ENCODE results near the gene SMIM20.

The SMIM20 gene

DNA sequence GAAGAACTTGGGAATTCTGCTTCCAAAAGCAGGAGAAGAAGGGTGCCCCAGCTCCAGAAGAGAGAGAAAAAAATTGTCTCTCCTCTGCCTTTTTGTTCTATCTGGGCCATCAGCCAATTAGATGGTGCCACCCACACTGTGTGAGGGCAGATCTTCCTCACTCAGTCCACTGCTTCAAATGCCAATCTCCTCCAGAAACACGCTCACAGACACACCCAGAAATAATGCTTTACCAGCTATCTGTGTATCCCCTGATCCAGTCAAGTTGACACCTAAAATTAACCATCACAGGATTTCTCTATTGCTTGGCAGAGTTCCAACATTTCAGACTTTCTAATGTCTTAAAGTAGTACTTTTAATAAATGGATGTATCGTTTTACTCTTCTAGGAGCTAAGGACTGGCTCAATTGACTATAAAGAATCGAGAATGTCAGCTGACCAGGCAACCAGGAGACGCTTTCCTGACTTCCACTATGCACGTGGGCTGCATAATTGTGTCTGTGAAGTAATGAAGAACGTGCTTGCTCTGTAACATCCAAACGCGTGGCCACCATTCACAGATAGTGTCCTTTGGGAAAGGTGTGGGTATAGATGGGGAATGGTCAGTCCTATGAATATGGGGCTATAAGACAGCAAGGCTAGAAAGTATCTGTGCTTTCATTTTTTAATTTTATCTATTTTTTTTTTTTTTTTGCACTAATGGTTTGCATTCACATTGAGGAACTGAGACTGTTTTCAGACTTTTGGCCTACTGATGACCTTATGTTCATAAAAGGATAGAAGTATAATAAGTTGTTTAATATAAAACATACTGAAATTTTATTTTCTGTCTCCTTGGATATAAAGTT, 9.9 kb upstream of the SMIM20 start:
- TF ChIP-seq POLR2AphosphoS5 (IDR thresholded peaks at IDR 0.05; ENCODE audit: low read depth, low read length) (no peak), FOXP2 (optimal IDR thresholded peaks at IDR 0.05; ENCODE audit: borderline replicate concordance, extremely low read depth, extremely low read length, insufficient read depth) (no peak), SIN3A (IDR thresholded peaks at IDR 0.05; ENCODE audit: borderline replicate concordance, insufficient read depth, low read length) (no peak), TAF1 (IDR thresholded peaks at IDR 0.05; ENCODE audit: borderline replicate concordance, insufficient read depth, low read length) (no peak)
- TF ChIP-seq, protein P1, sequence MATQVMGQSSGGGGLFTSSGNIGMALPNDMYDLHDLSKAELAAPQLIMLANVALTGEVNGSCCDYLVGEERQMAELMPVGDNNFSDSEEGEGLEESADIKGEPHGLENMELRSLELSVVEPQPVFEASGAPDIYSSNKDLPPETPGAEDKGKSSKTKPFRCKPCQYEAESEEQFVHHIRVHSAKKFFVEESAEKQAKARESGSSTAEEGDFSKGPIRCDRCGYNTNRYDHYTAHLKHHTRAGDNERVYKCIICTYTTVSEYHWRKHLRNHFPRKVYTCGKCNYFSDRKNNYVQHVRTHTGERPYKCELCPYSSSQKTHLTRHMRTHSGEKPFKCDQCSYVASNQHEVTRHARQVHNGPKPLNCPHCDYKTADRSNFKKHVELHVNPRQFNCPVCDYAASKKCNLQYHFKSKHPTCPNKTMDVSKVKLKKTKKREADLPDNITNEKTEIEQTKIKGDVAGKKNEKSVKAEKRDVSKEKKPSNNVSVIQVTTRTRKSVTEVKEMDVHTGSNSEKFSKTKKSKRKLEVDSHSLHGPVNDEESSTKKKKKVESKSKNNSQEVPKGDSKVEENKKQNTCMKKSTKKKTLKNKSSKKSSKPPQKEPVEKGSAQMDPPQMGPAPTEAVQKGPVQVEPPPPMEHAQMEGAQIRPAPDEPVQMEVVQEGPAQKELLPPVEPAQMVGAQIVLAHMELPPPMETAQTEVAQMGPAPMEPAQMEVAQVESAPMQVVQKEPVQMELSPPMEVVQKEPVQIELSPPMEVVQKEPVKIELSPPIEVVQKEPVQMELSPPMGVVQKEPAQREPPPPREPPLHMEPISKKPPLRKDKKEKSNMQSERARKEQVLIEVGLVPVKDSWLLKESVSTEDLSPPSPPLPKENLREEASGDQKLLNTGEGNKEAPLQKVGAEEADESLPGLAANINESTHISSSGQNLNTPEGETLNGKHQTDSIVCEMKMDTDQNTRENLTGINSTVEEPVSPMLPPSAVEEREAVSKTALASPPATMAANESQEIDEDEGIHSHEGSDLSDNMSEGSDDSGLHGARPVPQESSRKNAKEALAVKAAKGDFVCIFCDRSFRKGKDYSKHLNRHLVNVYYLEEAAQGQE (IDR thresholded peaks at IDR 0.05; ENCODE audit: insufficient read depth in 1 of 2, low read depth in 2 of 2, low read length in 2 of 2), result no peak

DNA sequence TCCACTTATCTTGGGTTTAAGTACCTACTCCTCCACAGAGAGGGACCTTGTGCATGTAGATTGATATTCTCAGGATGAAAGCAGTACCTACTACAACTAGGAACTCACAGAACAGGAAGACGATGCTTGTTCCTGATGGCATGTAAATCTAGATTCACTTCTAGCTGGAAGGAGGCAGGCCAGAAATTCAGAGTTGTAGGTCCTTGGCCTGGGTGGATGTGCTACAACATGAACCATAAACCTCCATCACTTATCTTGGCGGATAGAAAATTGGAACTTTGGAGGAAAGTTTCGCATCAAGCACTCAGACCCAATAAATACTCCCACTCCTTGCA, 9.3 kb upstream of the SMIM20 start:
- TF ChIP-seq SIN3A (IDR thresholded peaks at IDR 0.05; ENCODE audit: borderline replicate concordance, insufficient read depth, low read length) (no peak), TAF1 (IDR thresholded peaks at IDR 0.05; ENCODE audit: borderline replicate concordance, insufficient read depth, low read length) (no peak), FOXP2 (optimal IDR thresholded peaks at IDR 0.05; ENCODE audit: borderline replicate concordance, extremely low read depth, extremely low read length, insufficient read depth) (no peak), POLR2AphosphoS5 (IDR thresholded peaks at IDR 0.05; ENCODE audit: low read depth, low read length) (no peak)
- TF ChIP-seq, protein P1 (IDR thresholded peaks at IDR 0.05; ENCODE audit: insufficient read depth in 1 of 2, low read depth in 2 of 2, low read length in 2 of 2), result no peak

DNA sequence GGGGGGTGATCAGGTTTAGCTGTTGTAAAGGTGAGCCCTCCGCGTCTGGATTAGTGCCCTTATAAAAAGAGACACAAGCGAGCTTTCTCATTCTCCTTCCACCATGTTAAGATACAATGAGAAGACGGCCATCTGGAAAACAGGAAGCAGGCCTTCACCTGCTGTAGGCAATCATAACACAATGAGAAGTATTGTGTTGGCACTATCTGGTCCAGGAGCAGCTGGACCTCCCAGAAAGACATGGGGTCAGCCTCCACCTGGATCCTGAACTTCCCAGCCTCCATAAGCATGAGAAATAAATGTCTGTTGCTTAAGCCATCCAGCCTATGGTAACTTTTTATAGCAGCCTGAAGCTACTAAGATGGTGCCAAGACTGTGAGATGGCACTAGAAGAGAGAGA, 8.6 kb upstream of the SMIM20 start:
- TF ChIP-seq, protein P1 (IDR thresholded peaks at IDR 0.05; ENCODE audit: insufficient read depth in 1 of 2, low read depth in 2 of 2, low read length in 2 of 2), result no peak
- TF ChIP-seq SIN3A (IDR thresholded peaks at IDR 0.05; ENCODE audit: borderline replicate concordance, insufficient read depth, low read length) (no peak), POLR2AphosphoS5 (IDR thresholded peaks at IDR 0.05; ENCODE audit: low read depth, low read length) (no peak), TAF1 (IDR thresholded peaks at IDR 0.05; ENCODE audit: borderline replicate concordance, insufficient read depth, low read length) (no peak), FOXP2 (optimal IDR thresholded peaks at IDR 0.05; ENCODE audit: borderline replicate concordance, extremely low read depth, extremely low read length, insufficient read depth) (no peak)

DNA sequence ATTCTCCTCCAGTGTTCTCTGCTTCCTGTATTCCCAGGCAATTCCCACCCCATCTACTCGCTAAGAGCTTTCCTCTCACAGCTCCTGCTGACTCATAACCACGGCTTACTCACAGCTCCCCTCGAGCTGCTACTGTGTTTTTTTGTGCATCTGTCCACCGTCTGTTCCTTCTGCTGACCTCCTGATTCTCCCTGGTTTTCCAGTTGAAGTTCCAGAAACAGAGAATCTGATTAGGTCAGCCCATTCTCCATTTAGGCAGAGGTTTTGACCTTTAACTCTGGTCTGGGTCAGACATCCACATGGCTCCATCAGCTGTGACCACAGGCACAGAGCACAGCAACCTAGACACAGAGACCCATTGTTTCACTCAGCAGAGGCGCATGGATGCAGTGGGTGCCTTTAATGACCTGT, 5.5 kb upstream of the SMIM20 start:
- peak; percentile 34; the same call in 1 of the 2 replicates for TF ChIP-seq POLR2AphosphoS5 (IDR thresholded peaks at IDR 0.05; ENCODE audit: low read depth, low read length)
- TF ChIP-seq TAF1 (IDR thresholded peaks at IDR 0.05; ENCODE audit: borderline replicate concordance, insufficient read depth, low read length), result no peak
- peak; percentile 19; the same call in 1 of the 2 replicates for TF ChIP-seq SIN3A (IDR thresholded peaks at IDR 0.05; ENCODE audit: borderline replicate concordance, insufficient read depth, low read length)

DNA sequence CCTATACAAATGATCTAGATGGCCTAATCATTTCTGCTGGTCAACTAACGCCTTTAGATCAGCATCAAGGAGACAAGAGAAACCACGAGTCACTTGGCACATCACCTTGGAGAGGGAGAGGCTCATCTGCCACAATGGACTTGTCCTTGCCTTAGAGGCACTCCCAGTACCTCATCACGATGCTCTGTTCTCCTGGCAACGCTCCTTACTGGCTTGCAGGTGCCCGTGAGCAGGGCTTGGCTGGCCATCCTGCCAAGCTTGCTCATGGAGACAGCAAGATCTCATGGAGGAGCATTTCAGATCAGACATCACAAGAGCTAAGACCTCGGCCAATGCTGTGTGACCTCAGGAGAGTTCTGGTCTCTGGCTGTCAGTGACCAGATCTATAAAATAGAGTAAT, 2.7 kb upstream of the SMIM20 start:
- no peak for TF ChIP-seq POLR2AphosphoS5 (IDR thresholded peaks at IDR 0.05; ENCODE audit: low read depth, low read length)
- no peak for TF ChIP-seq SIN3A (IDR thresholded peaks at IDR 0.05; ENCODE audit: borderline replicate concordance, insufficient read depth, low read length)
- TF ChIP-seq FOXP2 (optimal IDR thresholded peaks at IDR 0.05; ENCODE audit: borderline replicate concordance, extremely low read depth, extremely low read length, insufficient read depth), result no peak
- TF ChIP-seq, protein P1 (IDR thresholded peaks at IDR 0.05; ENCODE audit: insufficient read depth in 1 of 2, low read depth in 2 of 2, low read length in 2 of 2), result no peak
- TF ChIP-seq TAF1 (IDR thresholded peaks at IDR 0.05; ENCODE audit: borderline replicate concordance, insufficient read depth, low read length), result no peak
